LNCaP clone FGC (cell line): Measurements from ENCODE around the gene VSTM2L.
"Not testable (repeated sequence)": the region's sequence is repeated elsewhere in the genome, so short reads cannot be mapped to it uniquely, and the experiment has no call there.

Source experiments
- DNase-seq: peaks from one replicate; pipeline ENCODE4 v3.0.0-alpha.2; 2011; ENCODE audit warnings: low read depth
- H3K4me3 ChIP-seq: 2 replicates; pipeline ENCODE4 v1.5.1; 2011; ENCODE audit warnings: mild to moderate bottlenecking, low read depth, low read length, control low read depth
- TF ChIP-seq, protein P1 (sequence below): IDR thresholded peaks from 2 replicates; pipeline ENCODE4 v1.5.1; 2012; ENCODE audit warnings: mild to moderate bottlenecking; ENCODE audit not compliant: control insufficient read depth, insufficient read depth; ENCODE audit errors: extremely low read depth

The VSTM2L gene

DNA sequence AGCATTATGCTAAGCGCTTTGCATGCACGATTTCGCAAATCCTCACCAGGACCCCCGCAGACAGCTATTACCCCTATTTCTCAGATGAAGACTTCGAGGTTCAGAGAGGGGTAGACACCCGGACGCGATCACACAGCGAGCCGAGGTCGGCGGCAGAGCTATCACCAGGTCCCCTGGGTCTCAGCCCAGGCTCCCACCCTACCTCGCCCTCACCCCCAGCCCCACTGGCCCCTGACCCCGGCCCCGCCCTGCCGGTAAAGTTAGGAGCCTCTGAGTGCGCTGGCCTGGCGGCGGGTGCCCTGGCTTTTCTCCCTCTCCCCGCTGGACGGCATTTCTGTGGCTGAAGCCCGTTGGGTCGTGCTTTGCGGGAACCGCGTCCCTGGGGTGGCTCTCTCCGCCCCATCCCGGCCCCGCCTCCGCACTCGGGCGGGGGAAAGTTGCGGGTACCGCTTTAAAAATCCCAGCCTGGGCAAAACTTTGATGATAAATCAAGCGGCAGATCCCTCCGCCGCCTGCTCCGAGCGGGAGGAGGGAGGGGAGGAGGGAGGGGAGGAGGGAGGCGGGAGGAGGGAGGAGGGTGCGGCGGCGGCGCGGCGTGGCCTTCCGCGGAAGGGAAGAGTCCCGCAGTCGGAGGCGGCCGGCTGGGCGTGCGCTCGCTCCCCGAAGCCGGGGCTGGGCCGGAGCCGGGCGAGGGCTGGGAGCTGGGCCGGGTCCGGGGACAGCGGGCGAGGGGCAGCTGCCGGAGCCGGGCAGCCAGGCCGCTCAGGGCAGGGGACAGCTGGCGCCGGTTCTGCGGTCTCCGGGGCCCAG lies at the start of gene VSTM2L:
Gene VSTM2L (plus strand): TSS at position 624 of the 810 bp plus-strand sequence. CDS start 224 bp downstream, outside the sequence.
- TF ChIP-seq, protein P1, sequence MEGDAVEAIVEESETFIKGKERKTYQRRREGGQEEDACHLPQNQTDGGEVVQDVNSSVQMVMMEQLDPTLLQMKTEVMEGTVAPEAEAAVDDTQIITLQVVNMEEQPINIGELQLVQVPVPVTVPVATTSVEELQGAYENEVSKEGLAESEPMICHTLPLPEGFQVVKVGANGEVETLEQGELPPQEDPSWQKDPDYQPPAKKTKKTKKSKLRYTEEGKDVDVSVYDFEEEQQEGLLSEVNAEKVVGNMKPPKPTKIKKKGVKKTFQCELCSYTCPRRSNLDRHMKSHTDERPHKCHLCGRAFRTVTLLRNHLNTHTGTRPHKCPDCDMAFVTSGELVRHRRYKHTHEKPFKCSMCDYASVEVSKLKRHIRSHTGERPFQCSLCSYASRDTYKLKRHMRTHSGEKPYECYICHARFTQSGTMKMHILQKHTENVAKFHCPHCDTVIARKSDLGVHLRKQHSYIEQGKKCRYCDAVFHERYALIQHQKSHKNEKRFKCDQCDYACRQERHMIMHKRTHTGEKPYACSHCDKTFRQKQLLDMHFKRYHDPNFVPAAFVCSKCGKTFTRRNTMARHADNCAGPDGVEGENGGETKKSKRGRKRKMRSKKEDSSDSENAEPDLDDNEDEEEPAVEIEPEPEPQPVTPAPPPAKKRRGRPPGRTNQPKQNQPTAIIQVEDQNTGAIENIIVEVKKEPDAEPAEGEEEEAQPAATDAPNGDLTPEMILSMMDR, result no peak
- H3K4me3 ChIP-seq, result peak within 1 kb of the TSS; percentile 44
- DNase-seq, result peak; percentile 11

- no peak overlapping the region for H3K4me3 ChIP-seq
- TF ChIP-seq, protein P1, result no peak
- no peak for DNase-seq
Measured at GRCh38 chr20:37853823-37854375, 49.0 kb upstream of the VSTM2L start.

DNA sequence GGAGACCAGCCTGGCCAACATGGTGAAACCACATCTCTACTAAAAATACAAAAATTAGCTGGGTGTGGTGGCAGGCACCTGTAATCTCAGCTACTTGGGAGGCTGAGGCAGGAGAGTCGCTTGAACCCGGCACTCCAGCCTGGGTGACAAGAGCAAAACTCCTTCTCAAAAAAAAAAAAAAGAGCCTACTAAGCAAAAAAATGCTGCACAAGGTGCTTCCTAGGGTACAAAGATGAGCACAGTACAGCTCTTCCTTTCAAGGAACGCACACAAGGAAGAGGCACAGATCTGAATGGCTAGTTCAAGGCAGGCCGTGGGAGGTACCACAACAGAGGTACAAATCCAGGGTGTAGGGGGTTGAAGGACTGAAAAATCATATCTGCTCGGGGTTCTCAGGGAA lies 46.9 kb upstream of the VSTM2L start:
- H3K4me3 ChIP-seq, DNase-seq: not testable (repeated sequence)

GRCh38 chr20:37856932-37857660 lies 45.8 kb upstream of the VSTM2L start:
- no peak for DNase-seq
- H3K4me3 ChIP-seq, result no peak overlapping the region
- TF ChIP-seq, protein P1, result no peak

- DNase-seq, result no peak
- H3K4me3 ChIP-seq, result no peak overlapping the region
- TF ChIP-seq, protein P1, result no peak
Measured at GRCh38 chr20:37859406-37860171, 43.3 kb upstream of the VSTM2L start.

DNA sequence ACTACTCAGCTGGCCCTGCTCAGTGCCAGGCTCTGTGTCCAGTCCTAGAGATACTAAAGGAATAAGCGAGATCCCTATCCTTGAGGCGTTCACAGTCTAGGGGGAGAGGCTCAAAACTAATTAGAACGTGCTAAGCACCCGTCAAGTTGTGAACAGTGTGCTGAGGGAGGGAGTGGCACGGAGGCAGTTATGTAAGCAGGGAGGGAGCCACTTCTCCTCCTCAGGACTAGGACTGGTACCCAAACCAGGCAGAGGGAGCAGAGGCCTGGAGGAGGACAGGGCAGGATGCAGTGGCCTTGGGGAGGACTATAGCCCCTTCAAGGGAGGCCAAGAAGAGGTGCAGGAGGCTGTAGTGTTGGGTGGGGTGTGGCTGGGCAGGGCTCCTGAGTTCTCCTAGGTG lies 39.6 kb upstream of the VSTM2L start:
- TF ChIP-seq, protein P1, result no peak
- no peak overlapping the region for H3K4me3 ChIP-seq
- DNase-seq, result no peak
